ENCODE data around the gene SP6.

- TF ChIP-seq CTCF (IDR thresholded peaks at IDR 0.05) (no peak), POLR2A (IDR thresholded peaks at IDR 0.05) (no peak)
Observed at GRCh38 chr17:47852113-47852949, 1.4 kb upstream of the SP6 start.

Data from thyroid gland (tissue), 4 donors.